ENCODE measurements around the gene MRPL4. TPM values are rescaled to one million over a fixed set of nuclear protein-coding genes. Genes with fewer than 3 reads are reported as not detected.

The MRPL4 gene
- polyA plus RNA-seq, 1 of the 3 experiments (the other 2 are of a cell fraction), result 110 TPM

GRCh38 chr19:10230861-10231611 lies 21.0 kb upstream of the MRPL4 start, which contains the start of gene S1PR2:
TSS of gene S1PR2 (minus strand) at chr19:10231331. CDS start at chr19:10224905, 6,426 bp downstream.
- Histone ChIP-seq H3K79me2 (ENCODE audit: insufficient read depth) (peaks cover 10% of the 10 kb centered on the region; the same call in 1 of the 2 replicates), H3K9me2 (no peaks in the 10 kb centered on the region), H2AFZ (ENCODE audit: low read depth) (peak within 1 kb of the TSS; percentile 83), H3K4me1 (ENCODE audit: control insufficient read depth in 1 of 2, insufficient read depth in 2 of 2, low read depth in 1 of 2, low read length in 1 of 2) (peaks cover 0 to 25% of the 10 kb centered on the region in 2 experiments; a peak in 1 of 4 replicates), H3K36me3 (replicated peaks in 1 of 2; ENCODE audit: control insufficient read depth in 1 of 2, insufficient read depth in 2 of 2, low read length in 1 of 2) (no peaks in the 10 kb centered on the region), H3K4me2 (peak within 1 kb of the TSS; percentile 98), H3K9ac (peak within 1 kb of the TSS; percentile 92), H3K9me3 (no peaks in the 10 kb centered on the region), H3K27ac (ENCODE audit: low read depth in 2 of 2, low read length in 1 of 2) (peak within 1 kb of the TSS; percentile 54 to 88; a peak in 3 of 4 replicates), H3F3A (replicated peaks; ENCODE audit: insufficient read depth) (peaks cover 4% of the 10 kb centered on the region), H3K27me3 (ENCODE audit: insufficient read depth) (no peaks in the 10 kb centered on the region), H3K4me3 (ENCODE audit: low read depth in 2 of 2, low read length in 1 of 2) (peak within 1 kb of the TSS; percentile 72 to 98), H4K20me1 (ENCODE audit: insufficient read depth) (0 out of 2 replicates have a peak, but pooled peaks cover 4% of the 10 kb centered on the region)
- peak; percentile 97 for DNase-seq
- WGBS (ENCODE audit: low lambda C conversion rate), result 1% methylated on average over 28 of the region's 73 CpGs
- TF ChIP-seq MAX (IDR thresholded peaks at IDR 0.05; ENCODE audit: low read depth), result peak; percentile 38; the same call in 1 of the 2 replicates
- TF ChIP-seq YY1 (IDR thresholded peaks at IDR 0.05; ENCODE audit: low read depth), result no peak
- TF ChIP-seq CHD2 (IDR thresholded peaks at IDR 0.05; ENCODE audit: low read length, partially characterized antibody), result peak; percentile 10
- TF ChIP-seq RXRA (IDR thresholded peaks at IDR 0.05; ENCODE audit: borderline replicate concordance, low read depth), result no peak
- TF ChIP-seq JUND (IDR thresholded peaks at IDR 0.05), result no peak
- TF ChIP-seq REST (IDR thresholded peaks at IDR 0.05; ENCODE audit: low read depth, low read length), result no peak
- TF ChIP-seq TCF12 (IDR thresholded peaks at IDR 0.05), result peak; percentile 85
- TF ChIP-seq NRF1 (IDR thresholded peaks at IDR 0.05; ENCODE audit: low read depth, low read length), result peak; percentile 33; the same call in 1 of the 2 replicates
- peak; percentile 19; the same call in 1 of the 2 replicates for TF ChIP-seq POLR2AphosphoS5 (IDR thresholded peaks at IDR 0.05; ENCODE audit: low read depth, low read length)
- ChIA-PET CTCF (interaction anchor here (1.0 to 5.1 kb wide), 6 partner anchors 14 to 300 kb away, joined by 3 to 31 read pairs (median 4); partner anchors contain the start of gene DNMT1), POLR2A (interaction anchor here (0.9 to 1.6 kb wide), 2 partner anchors 37 to 124 kb away, joined by 3 read pairs; partner anchors contain the start of gene PPAN)

GRCh38 chr19:10231612-10232228 lies 20.3 kb upstream of the MRPL4 start:
- peaks cover 10% of the 10 kb centered on the region; the same call in 1 of the 2 replicates for H3K79me2 ChIP-seq (ENCODE audit: insufficient read depth)
- WGBS (ENCODE audit: low lambda C conversion rate), result 87% methylated on average over 5 of the region's 8 CpGs
- 0 out of 2 replicates have a peak, but pooled peaks cover 4% of the 10 kb centered on the region for H4K20me1 ChIP-seq (ENCODE audit: insufficient read depth)
- H3K9me2 ChIP-seq, result no peaks in the 10 kb centered on the region
- H3K36me3 ChIP-seq (replicated peaks in 1 of 2; ENCODE audit: control insufficient read depth in 1 of 2, insufficient read depth in 2 of 2, low read length in 1 of 2), result no peaks in the 10 kb centered on the region
- peak overlapping the region in 1 of 2 experiments; percentile 50; a peak in 1 of 4 replicates for H3K27ac ChIP-seq (ENCODE audit: low read depth in 2 of 2, low read length in 1 of 2)
- H3F3A ChIP-seq (replicated peaks; ENCODE audit: insufficient read depth), result peaks cover 4% of the 10 kb centered on the region
- no peak for DNase-seq
- no peaks in the 10 kb centered on the region for H3K9me3 ChIP-seq
- H3K4me3 ChIP-seq (ENCODE audit: low read depth in 2 of 2, low read length in 1 of 2), result peak overlapping the region; percentile 72 to 98
- H3K4me1 ChIP-seq (ENCODE audit: control insufficient read depth in 1 of 2, insufficient read depth in 2 of 2, low read depth in 1 of 2, low read length in 1 of 2), result peaks cover 0 to 22% of the 10 kb centered on the region in 2 experiments; a peak in 1 of 4 replicates
- ChIA-PET POLR2A (interaction anchor here (0.9 kb wide), 1 partner anchor 125 kb away, joined by 3 read pairs; the partner anchor contains the start of gene PPAN), CTCF (interaction anchor here (1.0 to 5.1 kb wide), 6 partner anchors 13 to 301 kb away, joined by 3 to 31 read pairs (median 4); partner anchors contain the start of gene DNMT1)
- peak overlapping the region; percentile 92; the same call in 1 of the 2 replicates for H3K9ac ChIP-seq
- no peak overlapping the region for H2AFZ ChIP-seq (ENCODE audit: low read depth)
- H3K27me3 ChIP-seq (ENCODE audit: insufficient read depth), result no peaks in the 10 kb centered on the region
- peak overlapping the region; percentile 98 for H3K4me2 ChIP-seq
- TF ChIP-seq SIN3A (IDR thresholded peaks at IDR 0.05; ENCODE audit: borderline replicate concordance, low read depth, low read length) (no peak), YY1 (IDR thresholded peaks at IDR 0.05; ENCODE audit: low read depth) (no peak), MEF2A (IDR thresholded peaks at IDR 0.05; ENCODE audit: borderline replicate concordance, low read depth) (no peak), RCOR1 (IDR thresholded peaks at IDR 0.05; ENCODE audit: low read length) (no peak), USF2 (IDR thresholded peaks at IDR 0.05; ENCODE audit: borderline replicate concordance, low read depth, low read length) (no peak), NFIC (IDR thresholded peaks at IDR 0.05; ENCODE audit: borderline replicate concordance) (no peak), EZH2phosphoT487 (IDR thresholded peaks at IDR 0.05; ENCODE audit: borderline replicate concordance, low read depth) (no peak), FOSL2 (IDR thresholded peaks at IDR 0.05; ENCODE audit: borderline replicate concordance, low read depth) (no peak), GABPA (IDR thresholded peaks at IDR 0.05; ENCODE audit: low read depth) (no peak), USF1 (IDR thresholded peaks at IDR 0.05; ENCODE audit: borderline replicate concordance, low read depth) (no peak), TAF1 (IDR thresholded peaks at IDR 0.05; ENCODE audit: borderline replicate concordance, low read depth, low read length) (no peak), JUND (IDR thresholded peaks at IDR 0.05) (no peak), NRF1 (IDR thresholded peaks at IDR 0.05; ENCODE audit: low read depth, low read length) (no peak)
